Activated T-helper 17 cell treated with anti-CD3 and anti-CD28 coated beads, Interleukin-2, amount 50 U/mL, for 72 hours (primary cell): ENCODE results near the gene DAPK2. TPM values are rescaled to one million over a fixed set of nuclear protein-coding genes. Genes with fewer than 3 reads are reported as not detected.
A peak's percentile ranks its signal among the peaks of the same experiment; 100 is the strongest.

Source experiments
- ATAC-seq: fragments of 150-1000 bp; cut with Tn5 transposase; replicated peaks from 2 replicates; pipeline ENCODE4 v1.10.0; 2021; ENCODE audit warnings: mild to moderate bottlenecking, moderate library complexity
- H3K27ac Mint-ChIP-seq: one replicate; pipeline ENCODE4 v1.8.0; 2022; ENCODE audit warnings: mixed read lengths
- H3K27me3 Mint-ChIP-seq: one replicate; pipeline ENCODE4 v1.8.0; 2022; ENCODE audit warnings: mixed read lengths
- H3K36me3 Mint-ChIP-seq: one replicate; pipeline ENCODE4 v1.8.0; 2022; ENCODE audit warnings: low read depth, mild to moderate bottlenecking, mixed read lengths
- H3K4me1 Mint-ChIP-seq: one replicate; pipeline ENCODE4 v1.8.0; 2022; ENCODE audit warnings: mixed read lengths
- H3K4me3 Mint-ChIP-seq: one replicate; pipeline ENCODE4 v1.8.0; 2022; ENCODE audit warnings: mild to moderate bottlenecking, mixed read lengths
- H3K9me3 Mint-ChIP-seq: one replicate; pipeline ENCODE4 v1.8.0; 2022; ENCODE audit warnings: mixed read lengths
- total RNA-seq, 2 donors: library from RNA; stranded (reverse); gene quantifications; one replicate each; pipeline ENCODE4 v1.2.3, GENCODE V29; 2022

DAPK2 gene
- total RNA-seq, 2 donors from 2014 or later = 0.82 to 10.6 TPM

DNA sequence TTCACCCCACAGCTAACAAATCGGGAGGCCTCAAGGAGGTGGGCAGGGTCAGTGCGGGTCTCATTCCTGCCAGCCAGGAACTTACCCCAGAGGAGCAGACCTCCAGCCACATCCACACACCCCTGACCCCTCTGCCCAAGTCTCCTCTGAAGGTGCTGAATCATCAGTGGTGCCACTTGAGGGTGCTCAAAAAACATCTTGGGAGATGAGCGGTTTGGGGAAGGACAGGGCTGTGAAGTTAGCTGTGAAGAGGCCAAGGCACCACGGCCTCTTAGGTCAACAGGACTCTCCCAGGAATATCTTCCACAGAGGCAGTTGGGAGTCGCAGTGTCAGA is 1.2 kb downstream of the DAPK2 start:
- H3K27me3 Mint-ChIP-seq = peaks cover 8% of the 10 kb centered on the region
- no peaks in the 10 kb centered on the region for H3K36me3 Mint-ChIP-seq

DNA sequence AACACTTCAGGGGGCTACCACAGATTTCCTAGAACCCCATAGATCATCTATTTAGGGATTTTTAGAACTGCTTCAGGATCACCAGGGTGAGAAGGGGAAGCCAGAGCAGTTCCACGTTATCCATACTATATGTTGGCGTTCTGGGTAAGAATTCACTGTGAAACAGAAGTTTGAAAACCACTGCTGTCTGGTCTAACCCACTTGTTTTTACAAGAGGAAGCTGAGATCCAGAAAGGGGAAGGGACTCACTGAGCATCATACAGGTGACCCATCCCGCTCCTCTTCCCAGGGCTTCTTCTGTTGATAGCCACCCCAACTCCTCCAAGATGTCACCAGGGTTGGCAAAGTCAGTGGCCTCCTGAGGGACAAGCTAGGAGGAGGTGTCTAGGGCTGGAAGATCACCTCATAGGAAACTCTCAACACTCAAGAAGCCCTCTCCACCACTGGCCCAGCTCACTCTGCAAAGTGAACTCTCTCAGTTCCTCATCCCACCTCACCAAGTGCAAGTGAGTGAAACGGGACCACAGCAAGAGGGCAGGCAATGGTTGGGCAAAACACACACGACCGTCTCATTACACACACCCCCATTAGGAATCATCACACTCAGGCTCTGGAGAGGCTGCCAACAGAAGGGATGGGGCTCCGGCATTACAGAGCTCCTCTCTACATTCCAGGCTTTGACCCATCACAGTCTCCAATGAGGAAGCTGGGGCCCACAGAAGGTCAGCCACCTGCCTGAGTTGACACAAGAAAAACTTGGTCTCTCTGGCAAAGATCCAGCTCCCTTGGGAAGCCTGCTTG is 1.8 kb downstream of the DAPK2 start:
- peak overlapping the region; percentile 50 for H3K4me3 Mint-ChIP-seq
- no peaks in the 10 kb centered on the region for H3K9me3 Mint-ChIP-seq

More for the DNA sequence above, 1.2 kb downstream of the DAPK2 start:
- peaks cover 5% of the 10 kb centered on the region for H3K4me1 Mint-ChIP-seq
- no peaks in the 10 kb centered on the region for H3K9me3 Mint-ChIP-seq
- H3K27ac Mint-ChIP-seq = no peak overlapping the region
- no peak for ATAC-seq
- H3K4me3 Mint-ChIP-seq = peak overlapping the region; percentile 50

DNA sequence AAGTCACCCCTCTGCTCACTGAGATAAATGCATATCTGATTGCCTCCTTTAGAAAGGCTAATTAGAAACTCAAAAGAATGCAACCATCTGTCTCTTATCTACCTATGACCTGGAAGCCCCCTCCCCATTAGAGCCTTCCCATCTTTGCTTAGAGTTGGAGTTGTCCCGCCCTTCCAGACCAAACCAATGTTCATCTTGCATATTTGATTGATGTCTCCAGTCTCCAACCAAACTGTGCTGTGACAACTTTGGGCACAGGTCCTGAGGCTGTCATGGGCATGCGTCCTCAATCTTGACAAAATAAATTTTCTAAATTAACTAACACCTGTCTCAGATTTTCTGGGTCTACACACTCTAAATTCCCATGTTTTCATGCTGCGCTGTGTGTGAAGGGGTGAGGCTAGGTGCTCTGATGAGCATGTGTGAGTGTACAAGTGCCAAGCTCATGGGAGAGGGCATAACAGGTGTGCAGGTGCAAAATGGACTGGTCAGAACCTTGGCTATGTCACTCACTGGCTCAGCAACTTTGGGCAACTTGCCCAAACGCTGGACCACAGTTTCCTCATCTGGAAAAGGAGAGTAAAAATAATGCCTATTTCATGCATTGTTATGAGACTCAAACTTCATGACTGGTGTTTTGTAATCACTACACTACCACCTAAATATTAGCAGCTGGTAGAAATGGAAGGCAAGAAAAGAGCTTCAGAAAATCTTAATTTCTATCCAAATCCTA is 7.2 kb downstream of the DAPK2 start:
- H3K9me3 Mint-ChIP-seq = no peaks in the 10 kb centered on the region
- no peaks in the 10 kb centered on the region for H3K4me1 Mint-ChIP-seq
- ATAC-seq = no peak
- H3K36me3 Mint-ChIP-seq = no peaks in the 10 kb centered on the region
- H3K27ac Mint-ChIP-seq = peak overlapping the region; percentile 56
- H3K4me3 Mint-ChIP-seq = no peak overlapping the region
- H3K27me3 Mint-ChIP-seq = no peaks in the 10 kb centered on the region

More for the DNA sequence above, 1.8 kb downstream of the DAPK2 start:
- H3K4me1 Mint-ChIP-seq = peaks cover 5% of the 10 kb centered on the region
- no peak overlapping the region for H3K27ac Mint-ChIP-seq
- no peak for ATAC-seq
- peaks cover 8% of the 10 kb centered on the region for H3K27me3 Mint-ChIP-seq
- H3K36me3 Mint-ChIP-seq = no peaks in the 10 kb centered on the region

DNA sequence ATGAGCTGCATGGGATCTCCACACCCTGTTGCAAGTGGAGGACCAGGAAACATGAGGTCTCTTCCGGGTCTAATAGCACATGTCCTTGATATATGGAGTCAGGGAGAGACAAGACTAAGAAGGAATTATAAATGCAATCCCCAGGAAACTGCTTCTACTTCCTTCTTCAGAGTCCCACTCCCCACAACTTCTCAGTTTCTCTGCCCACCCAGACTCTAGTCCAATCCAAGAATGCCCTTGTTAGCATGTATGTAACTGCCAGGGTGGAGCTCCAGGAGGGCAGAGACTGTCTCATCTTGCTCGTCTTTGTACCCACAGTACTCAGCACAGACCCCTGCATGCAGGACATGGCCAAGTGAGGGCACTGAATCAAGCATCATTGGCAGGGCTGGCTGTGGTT is 8.3 kb downstream of the DAPK2 start:
- H3K27ac Mint-ChIP-seq = no peak overlapping the region
- H3K36me3 Mint-ChIP-seq = no peaks in the 10 kb centered on the region
- no peaks in the 10 kb centered on the region for H3K4me1 Mint-ChIP-seq
- H3K4me3 Mint-ChIP-seq = no peak overlapping the region
- no peak for ATAC-seq
- no peaks in the 10 kb centered on the region for H3K9me3 Mint-ChIP-seq
- H3K27me3 Mint-ChIP-seq = no peaks in the 10 kb centered on the region

DNA sequence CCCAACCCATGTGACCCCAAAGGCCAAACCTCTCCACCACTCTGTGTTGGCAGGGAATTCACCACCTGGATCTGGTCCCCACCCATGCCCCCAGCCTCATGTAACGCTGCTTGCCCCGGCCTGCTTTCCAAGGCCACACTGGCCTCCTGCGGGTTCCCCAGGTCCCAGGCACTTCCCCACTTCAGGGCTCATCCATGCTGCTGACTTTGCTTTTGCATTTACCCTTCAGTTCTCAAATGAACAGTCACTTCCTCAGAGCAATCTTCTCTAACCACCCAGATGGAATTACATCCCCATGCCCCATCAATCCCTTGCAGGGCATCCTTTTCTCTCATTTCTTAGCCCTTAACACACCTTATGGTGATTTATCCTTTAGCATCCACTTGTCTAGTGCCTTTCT is 9.2 kb downstream of the DAPK2 start:
- Mint-ChIP-seq H3K9me3 (no peaks in the 10 kb centered on the region), H3K4me1 (no peaks in the 10 kb centered on the region), H3K4me3 (no peak overlapping the region)

DNA sequence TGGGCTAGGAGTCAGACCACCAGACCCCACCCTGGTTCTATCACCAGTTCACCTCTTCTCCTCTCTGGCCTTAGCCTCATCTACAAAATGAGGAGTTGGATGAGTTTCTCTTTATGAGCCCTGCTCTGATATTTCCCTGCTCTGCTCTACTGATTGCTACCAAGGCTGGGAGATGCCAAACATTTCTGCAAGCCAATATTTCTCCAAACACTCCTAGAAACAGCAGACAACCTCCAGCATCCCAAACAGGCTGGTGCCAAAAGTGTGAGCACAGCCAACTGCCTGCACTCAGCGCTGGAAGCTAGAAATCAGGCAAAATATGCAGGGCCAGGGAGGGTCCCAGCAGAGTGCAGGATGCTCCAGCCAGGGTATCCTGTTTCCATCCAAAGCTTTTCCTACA is 10.8 kb downstream of the DAPK2 start:
- no peaks in the 10 kb centered on the region for H3K27me3 Mint-ChIP-seq
- H3K4me1 Mint-ChIP-seq = no peaks in the 10 kb centered on the region
- H3K36me3 Mint-ChIP-seq = no peaks in the 10 kb centered on the region
- H3K4me3 Mint-ChIP-seq = no peak overlapping the region
- no peak for ATAC-seq
- no peaks in the 10 kb centered on the region for H3K9me3 Mint-ChIP-seq
- no peak overlapping the region for H3K27ac Mint-ChIP-seq

More for the DNA sequence above, 9.2 kb downstream of the DAPK2 start:
- no peaks in the 10 kb centered on the region for H3K27me3 Mint-ChIP-seq
- H3K27ac Mint-ChIP-seq = peak overlapping the region; percentile 0
- no peaks in the 10 kb centered on the region for H3K36me3 Mint-ChIP-seq
- ATAC-seq = no peak

DNA sequence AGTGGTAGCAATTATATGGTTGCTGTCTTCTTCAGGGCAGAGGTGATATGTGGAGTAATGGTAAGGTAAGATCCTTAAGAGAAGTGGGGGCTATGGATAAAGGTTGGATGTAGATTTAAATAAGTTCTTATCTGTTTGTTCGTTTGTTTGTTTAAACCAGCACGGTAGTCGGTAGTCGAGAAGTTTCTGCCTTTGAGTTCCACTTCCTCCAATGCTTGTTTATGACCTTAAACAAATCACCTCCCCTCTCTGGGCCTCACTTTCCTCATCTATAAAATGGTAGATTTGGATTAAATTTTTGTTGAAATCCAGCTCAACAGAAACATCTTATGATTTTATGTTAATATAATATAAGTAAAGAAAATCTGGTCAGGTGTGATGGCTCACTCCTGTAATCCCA is 11.8 kb downstream of the DAPK2 start:
- Mint-ChIP-seq H3K27ac (no peak overlapping the region), H3K36me3 (no peaks in the 10 kb centered on the region), H3K27me3 (no peaks in the 10 kb centered on the region), H3K4me3 (no peak overlapping the region), H3K4me1 (peaks cover under 1% of the 10 kb centered on the region), H3K9me3 (no peaks in the 10 kb centered on the region)
- ATAC-seq = no peak

DNA sequence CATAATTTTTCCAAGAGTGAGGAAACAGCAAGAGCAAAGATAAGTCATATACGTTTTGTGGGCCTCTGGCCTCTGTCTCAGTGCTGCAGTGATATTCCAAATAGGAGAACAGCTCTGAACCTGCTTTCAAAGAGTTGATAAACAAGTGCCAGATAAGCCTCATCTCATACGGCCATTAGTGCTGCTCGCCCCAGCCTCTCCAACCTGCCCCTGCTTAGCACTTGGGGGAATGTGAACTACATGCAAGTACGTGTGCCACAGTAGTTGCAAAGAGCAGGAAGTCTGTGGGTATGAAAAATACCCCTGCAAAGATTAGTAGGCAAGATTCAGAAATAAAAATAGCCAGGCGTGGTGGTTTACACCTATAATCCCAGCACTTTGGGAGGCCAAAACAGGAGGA is 14.0 kb downstream of the DAPK2 start:
- H3K36me3 Mint-ChIP-seq = no peaks in the 10 kb centered on the region
- no peak for ATAC-seq
- peaks cover 4% of the 10 kb centered on the region for H3K4me1 Mint-ChIP-seq
- H3K27me3 Mint-ChIP-seq = no peaks in the 10 kb centered on the region
- H3K4me3 Mint-ChIP-seq = no peak overlapping the region
- no peaks in the 10 kb centered on the region for H3K9me3 Mint-ChIP-seq
- no peak overlapping the region for H3K27ac Mint-ChIP-seq

DNA sequence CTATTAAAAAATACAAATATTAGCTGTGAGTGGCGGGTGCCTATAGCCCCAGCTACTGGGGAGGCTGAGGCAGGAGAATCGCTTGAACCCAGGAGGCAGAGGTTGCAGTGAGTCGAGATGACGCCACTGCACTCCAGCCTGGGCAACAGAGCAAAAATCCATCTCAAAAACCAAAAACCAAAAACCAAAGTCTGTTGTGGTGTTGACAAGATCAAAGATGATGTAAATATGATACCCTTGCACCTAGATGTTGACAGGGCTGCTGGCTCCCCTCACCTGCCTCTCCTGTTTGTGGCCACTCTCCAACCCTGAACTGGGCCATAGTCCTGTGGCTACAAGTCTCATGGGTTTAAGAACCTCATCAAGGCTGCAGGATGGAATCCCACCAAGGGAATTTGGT is 16.2 kb downstream of the DAPK2 start:
- Mint-ChIP-seq H3K4me1 (peaks cover 4% of the 10 kb centered on the region), H3K4me3 (no peak overlapping the region)

DNA sequence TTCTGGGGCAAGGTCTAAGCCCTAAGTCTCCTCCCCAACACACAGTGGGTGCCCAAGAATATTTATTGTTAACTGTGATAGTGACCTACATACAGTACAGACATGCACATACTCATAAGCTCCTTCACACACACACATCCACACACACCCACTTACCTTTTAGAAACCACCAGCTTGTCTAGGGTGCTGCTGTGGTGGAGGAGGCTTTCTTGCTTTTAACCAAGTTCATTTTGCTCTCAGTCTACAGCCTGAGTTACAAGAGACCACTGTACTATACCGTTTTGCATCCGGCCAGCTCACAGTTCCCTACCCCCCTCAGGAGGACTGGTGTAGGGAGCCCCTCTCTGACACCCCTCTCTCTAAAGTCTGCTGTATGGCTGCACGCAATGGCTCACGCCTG is 16.7 kb downstream of the DAPK2 start:
- Mint-ChIP-seq H3K9me3 (no peaks in the 10 kb centered on the region), H3K36me3 (no peaks in the 10 kb centered on the region), H3K27ac (peak overlapping the region; percentile 63), H3K27me3 (no peaks in the 10 kb centered on the region), H3K4me1 (peaks cover 4% of the 10 kb centered on the region), H3K4me3 (no peak overlapping the region)
- ATAC-seq = peak; percentile 77

More for the DNA sequence above, 16.2 kb downstream of the DAPK2 start:
- ATAC-seq = peak; percentile 28
- Mint-ChIP-seq H3K9me3 (no peaks in the 10 kb centered on the region), H3K27me3 (no peaks in the 10 kb centered on the region), H3K36me3 (no peaks in the 10 kb centered on the region), H3K27ac (no peak overlapping the region)

DNA sequence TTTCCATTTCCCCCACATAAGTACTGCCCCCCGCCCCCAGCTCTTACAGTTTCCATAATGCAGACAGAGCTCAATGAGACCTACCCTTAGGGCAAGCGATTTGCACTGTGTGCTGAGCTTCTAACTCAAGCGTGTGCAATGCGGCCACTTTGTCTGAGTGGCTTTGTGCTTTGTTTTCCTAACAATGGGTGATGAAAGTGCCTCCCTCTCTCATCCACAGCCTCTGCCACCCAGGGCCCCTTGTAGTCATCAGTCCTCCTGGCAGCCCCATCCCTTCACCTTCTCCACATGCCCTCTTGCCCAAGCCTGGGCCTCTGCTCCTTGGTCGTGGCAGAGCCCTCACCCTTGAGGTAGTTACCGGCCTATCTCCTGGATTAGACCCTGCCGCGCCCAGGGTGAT is 17.2 kb downstream of the DAPK2 start:
- Mint-ChIP-seq H3K4me3 (no peak overlapping the region), H3K9me3 (no peaks in the 10 kb centered on the region), H3K27me3 (no peaks in the 10 kb centered on the region), H3K27ac (peak overlapping the region; percentile 63), H3K4me1 (peaks cover 4% of the 10 kb centered on the region), H3K36me3 (no peaks in the 10 kb centered on the region)
- peak; percentile 12 for ATAC-seq

DNA sequence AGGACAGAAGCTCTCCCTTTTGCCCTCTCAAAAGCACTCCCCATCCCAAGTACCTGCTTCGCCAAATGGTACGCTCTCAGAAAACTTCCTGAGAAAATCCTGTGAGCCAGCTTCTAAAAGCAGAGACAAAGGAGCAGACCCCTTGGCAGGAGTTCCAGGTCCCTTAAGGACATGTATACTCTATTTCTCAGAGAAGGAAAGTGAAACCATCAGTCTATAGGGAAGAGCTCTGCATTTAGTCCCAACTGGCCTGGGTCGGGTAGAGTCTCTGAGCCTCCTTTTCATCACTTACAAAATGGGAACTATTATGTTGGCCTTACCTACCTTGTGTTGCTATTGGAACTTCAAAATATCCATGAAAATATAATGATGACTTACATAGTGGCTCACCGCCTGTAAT is 19.7 kb downstream of the DAPK2 start:
- H3K27me3 Mint-ChIP-seq = no peaks in the 10 kb centered on the region
- H3K36me3 Mint-ChIP-seq = no peaks in the 10 kb centered on the region
- no peak for ATAC-seq
- peaks cover 4% of the 10 kb centered on the region for H3K4me1 Mint-ChIP-seq
- no peak overlapping the region for H3K27ac Mint-ChIP-seq
- no peak overlapping the region for H3K4me3 Mint-ChIP-seq
- no peaks in the 10 kb centered on the region for H3K9me3 Mint-ChIP-seq

DNA sequence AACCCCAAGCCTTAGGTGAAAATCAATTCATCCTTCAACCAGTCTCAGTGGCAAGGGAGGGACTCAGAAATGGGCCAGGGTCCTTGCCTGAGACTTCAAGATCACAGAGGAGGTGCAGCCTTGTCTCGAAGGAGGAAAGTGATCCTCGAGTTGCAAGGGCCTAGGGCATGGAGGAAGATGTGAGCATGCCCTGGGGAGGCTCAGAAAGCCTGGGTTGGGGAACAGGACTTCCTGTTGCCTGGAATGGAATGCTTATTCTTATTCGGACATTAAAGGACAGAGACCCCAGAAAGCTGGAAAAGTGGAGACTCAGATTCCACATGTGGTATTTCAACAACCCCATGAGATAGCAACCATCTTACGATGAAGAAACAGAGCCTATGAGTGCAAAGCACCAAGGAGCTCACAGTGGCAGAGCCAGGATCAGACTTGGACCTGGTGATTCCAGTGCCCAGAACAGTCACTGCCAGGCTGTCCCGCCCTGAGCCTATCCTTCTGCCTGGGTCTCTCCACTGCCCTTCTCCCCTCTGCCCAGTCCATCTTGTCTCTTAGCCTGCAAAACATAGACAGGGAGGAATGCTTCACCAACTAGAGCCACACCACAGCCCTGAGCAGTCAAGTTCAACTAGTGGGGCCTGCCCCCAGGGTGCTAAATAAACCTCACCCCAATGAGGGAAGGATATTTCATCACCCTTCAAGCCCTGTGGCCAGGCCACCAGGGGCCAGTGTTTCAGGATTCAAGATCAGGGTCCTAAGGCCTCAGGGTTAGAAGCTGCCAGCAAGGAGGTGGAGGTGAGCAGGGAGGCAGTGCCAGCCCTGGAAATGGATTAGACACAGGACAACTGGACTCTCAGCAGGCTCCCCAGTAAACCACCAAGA is 21.9 kb downstream of the DAPK2 start:
- Mint-ChIP-seq H3K27me3 (no peaks in the 10 kb centered on the region), H3K27ac (no peak overlapping the region), H3K4me3 (no peak overlapping the region), H3K36me3 (no peaks in the 10 kb centered on the region), H3K9me3 (no peaks in the 10 kb centered on the region), H3K4me1 (peaks cover 2% of the 10 kb centered on the region)
- ATAC-seq = no peak

DNA sequence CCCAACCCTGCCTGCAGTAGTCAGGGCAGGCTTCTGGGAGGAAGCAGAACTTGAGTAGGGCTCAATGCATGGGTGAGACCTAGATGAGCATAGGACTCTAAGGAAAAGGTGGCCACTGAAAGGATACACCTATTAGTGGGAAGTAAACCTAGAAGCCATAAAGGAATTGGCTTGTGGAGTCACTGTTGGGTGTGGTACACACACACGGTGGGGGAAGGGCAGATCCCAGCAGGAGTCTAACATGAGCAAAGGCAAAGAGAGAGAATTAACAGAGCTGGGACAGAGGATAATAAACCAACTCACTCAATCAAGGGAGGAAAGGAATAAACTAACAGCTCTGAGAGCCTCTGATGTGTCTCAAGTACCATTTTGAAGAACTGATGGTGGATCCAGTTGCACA is 23.1 kb downstream of the DAPK2 start:
- no peak overlapping the region for H3K27ac Mint-ChIP-seq
- H3K4me1 Mint-ChIP-seq = no peaks in the 10 kb centered on the region
- H3K9me3 Mint-ChIP-seq = no peaks in the 10 kb centered on the region
- H3K27me3 Mint-ChIP-seq = no peaks in the 10 kb centered on the region
- H3K36me3 Mint-ChIP-seq = no peaks in the 10 kb centered on the region
- H3K4me3 Mint-ChIP-seq = no peak overlapping the region
- ATAC-seq = no peak
